ENCODE data around the gene TRIM41. TPM values are rescaled to one million over a fixed set of nuclear protein-coding genes. Genes with fewer than 3 reads are reported as not detected.

TRIM41 gene
- polyA plus RNA-seq, 1 donor from 2014 or later, result 32.1 TPM

DNA sequence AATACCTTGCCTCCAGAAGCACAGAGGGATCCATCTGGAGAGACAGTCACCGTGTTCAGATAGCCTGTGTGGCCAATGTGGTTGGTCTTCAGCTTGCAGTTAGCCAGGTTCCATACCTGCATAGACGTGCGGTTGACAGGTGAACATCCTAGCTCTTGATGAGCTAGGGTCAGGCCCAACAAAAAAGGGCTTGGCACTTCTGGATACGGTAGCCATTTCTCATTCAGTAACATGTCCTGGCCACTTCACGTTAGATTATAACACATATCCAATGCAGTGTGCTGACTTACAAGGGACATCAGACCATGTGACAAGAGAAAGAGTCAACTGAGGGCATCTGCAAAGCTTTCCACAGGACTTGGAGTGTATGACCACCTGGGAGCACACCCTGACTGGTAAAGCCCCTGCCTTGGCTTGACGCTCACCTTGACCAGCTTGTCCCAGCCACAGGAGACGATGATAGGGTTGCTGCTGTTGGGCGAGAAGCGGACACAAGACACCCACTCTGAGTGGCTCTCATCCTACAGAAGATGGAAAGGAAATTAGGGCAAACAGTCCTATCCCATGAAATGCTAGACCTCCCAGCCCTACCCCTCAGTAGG, 16.1 kb downstream of the TRIM41 start:
- Histone ChIP-seq H3K27me3 (ENCODE audit: insufficient read depth, low read depth, low read length) (no peaks in the 10 kb centered on the region), H3K79me2 (replicated peaks; ENCODE audit: insufficient read depth, low read length) (peaks cover 29% of the 10 kb centered on the region), H3K4me2 (ENCODE audit: low read length) (no peak overlapping the region), H4K20me1 (ENCODE audit: insufficient read depth) (no peaks in the 10 kb centered on the region), H3K36me3 (ENCODE audit: insufficient read depth, low read length) (peaks cover 15% of the 10 kb centered on the region), H3K9me3 (ENCODE audit: low read length) (no peaks in the 10 kb centered on the region), H3K27ac (ENCODE audit: low read length) (no peak overlapping the region), H3K9me2 (ENCODE audit: insufficient read depth, low read length) (no peaks in the 10 kb centered on the region), H3K4me3 (ENCODE audit: low read length) (no peak overlapping the region), H3F3A (ENCODE audit: insufficient read depth, low read length, poor library complexity, severe bottlenecking) (no peaks in the 10 kb centered on the region), H3K9ac (ENCODE audit: low read length) (no peak overlapping the region), H2AFZ (ENCODE audit: low read depth, low read length) (no peak overlapping the region)
- TF ChIP-seq MXI1 (conservative IDR thresholded peaks at IDR 0.05; ENCODE audit: poor library complexity, severe bottlenecking) (no peak), EZH2 (IDR thresholded peaks at IDR 0.05; ENCODE audit: borderline replicate concordance, insufficient read depth, low read length, poor library complexity, severe bottlenecking) (no peak), RAD21 (conservative IDR thresholded peaks at IDR 0.05) (no peak), POLR2AphosphoS5 (IDR thresholded peaks at IDR 0.05) (no peak), TAF1 (IDR thresholded peaks at IDR 0.05; ENCODE audit: low read depth) (no peak)
- TF ChIP-seq, protein P1, sequence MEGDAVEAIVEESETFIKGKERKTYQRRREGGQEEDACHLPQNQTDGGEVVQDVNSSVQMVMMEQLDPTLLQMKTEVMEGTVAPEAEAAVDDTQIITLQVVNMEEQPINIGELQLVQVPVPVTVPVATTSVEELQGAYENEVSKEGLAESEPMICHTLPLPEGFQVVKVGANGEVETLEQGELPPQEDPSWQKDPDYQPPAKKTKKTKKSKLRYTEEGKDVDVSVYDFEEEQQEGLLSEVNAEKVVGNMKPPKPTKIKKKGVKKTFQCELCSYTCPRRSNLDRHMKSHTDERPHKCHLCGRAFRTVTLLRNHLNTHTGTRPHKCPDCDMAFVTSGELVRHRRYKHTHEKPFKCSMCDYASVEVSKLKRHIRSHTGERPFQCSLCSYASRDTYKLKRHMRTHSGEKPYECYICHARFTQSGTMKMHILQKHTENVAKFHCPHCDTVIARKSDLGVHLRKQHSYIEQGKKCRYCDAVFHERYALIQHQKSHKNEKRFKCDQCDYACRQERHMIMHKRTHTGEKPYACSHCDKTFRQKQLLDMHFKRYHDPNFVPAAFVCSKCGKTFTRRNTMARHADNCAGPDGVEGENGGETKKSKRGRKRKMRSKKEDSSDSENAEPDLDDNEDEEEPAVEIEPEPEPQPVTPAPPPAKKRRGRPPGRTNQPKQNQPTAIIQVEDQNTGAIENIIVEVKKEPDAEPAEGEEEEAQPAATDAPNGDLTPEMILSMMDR (IDR thresholded peaks at IDR 0.05; ENCODE audit: poor library complexity, severe bottlenecking), result no peak

DNA sequence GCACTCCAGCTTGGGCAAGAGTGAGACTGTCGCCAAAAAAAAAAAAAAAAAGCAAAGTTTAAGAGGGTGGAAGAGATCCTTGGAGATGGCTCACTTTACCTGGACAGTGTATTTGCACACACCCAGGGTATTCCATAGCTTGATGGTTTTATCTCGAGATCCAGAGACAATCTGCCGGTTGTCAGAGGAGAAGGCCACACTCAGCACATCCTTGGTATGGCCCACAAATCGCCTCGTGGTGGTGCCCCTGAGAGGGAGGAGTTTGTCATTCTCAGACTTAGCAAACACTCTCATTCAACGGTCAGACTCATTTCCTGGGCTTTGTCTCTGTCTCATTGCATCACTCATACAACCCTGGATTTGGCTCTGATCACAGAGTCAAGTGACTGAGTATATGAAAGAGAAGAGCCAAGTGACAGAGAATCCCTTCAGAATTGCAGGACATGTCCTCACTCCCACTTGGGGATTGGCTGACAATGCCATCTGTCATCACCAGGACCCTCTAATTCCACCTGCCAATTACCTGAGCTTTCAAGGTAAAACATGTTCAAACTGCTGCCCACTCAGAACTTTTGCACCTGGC, 18.4 kb downstream of the TRIM41 start:
- Histone ChIP-seq H3K4me3 (ENCODE audit: low read length) (peak overlapping the region; percentile 96), H3K9me3 (ENCODE audit: low read length) (no peaks in the 10 kb centered on the region), H2AFZ (ENCODE audit: low read depth, low read length) (no peak overlapping the region), H3K79me2 (replicated peaks; ENCODE audit: insufficient read depth, low read length) (peaks cover 44% of the 10 kb centered on the region), H3K27ac (ENCODE audit: low read length) (no peak overlapping the region), H4K20me1 (ENCODE audit: insufficient read depth) (no peaks in the 10 kb centered on the region), H3F3A (ENCODE audit: insufficient read depth, low read length, poor library complexity, severe bottlenecking) (no peaks in the 10 kb centered on the region), H3K36me3 (ENCODE audit: insufficient read depth, low read length) (peaks cover 15% of the 10 kb centered on the region), H3K9ac (ENCODE audit: low read length) (no peak overlapping the region), H3K27me3 (ENCODE audit: insufficient read depth, low read depth, low read length) (no peaks in the 10 kb centered on the region), H3K4me2 (ENCODE audit: low read length) (peak overlapping the region; percentile 85), H3K9me2 (ENCODE audit: insufficient read depth, low read length) (no peaks in the 10 kb centered on the region)
- TF ChIP-seq MXI1 (conservative IDR thresholded peaks at IDR 0.05; ENCODE audit: poor library complexity, severe bottlenecking) (no peak), EZH2 (IDR thresholded peaks at IDR 0.05; ENCODE audit: borderline replicate concordance, insufficient read depth, low read length, poor library complexity, severe bottlenecking) (no peak)

DNA sequence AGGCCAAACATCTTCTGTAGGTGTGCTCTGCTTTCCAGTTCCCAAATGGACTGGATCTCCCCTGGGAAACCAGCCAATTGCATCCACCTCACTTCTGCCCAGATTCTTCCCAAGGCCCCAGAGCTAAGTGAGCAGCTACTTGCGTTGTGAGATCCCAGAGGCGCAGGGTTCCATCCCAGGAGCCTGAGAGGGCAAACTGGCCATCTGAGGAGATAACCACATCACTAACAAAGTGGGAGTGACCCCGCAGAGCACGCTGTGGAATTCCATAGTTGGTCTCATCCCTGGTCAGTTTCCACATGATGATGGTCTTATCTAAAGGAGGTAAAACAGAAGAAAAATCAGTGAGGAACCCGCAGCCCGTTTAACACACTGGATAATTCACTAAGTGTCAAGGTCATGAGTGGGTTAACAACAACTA, 19.0 kb downstream of the TRIM41 start:
- no peaks in the 10 kb centered on the region for H3K9me3 ChIP-seq (ENCODE audit: low read length)
- H3K9me2 ChIP-seq (ENCODE audit: insufficient read depth, low read length), result no peaks in the 10 kb centered on the region
- peak overlapping the region; percentile 85 for H3K4me2 ChIP-seq (ENCODE audit: low read length)
- no peak overlapping the region for H3K27ac ChIP-seq (ENCODE audit: low read length)
- no peaks in the 10 kb centered on the region for H3F3A ChIP-seq (ENCODE audit: insufficient read depth, low read length, poor library complexity, severe bottlenecking)
- peak overlapping the region; percentile 74 for H3K9ac ChIP-seq (ENCODE audit: low read length)
- H2AFZ ChIP-seq (ENCODE audit: low read depth, low read length), result no peak overlapping the region
- H4K20me1 ChIP-seq (ENCODE audit: insufficient read depth), result no peaks in the 10 kb centered on the region
- no peak for TF ChIP-seq MXI1 (conservative IDR thresholded peaks at IDR 0.05; ENCODE audit: poor library complexity, severe bottlenecking)
- TF ChIP-seq POLR2AphosphoS5 (IDR thresholded peaks at IDR 0.05), result no peak
- no peak for TF ChIP-seq EP300 (conservative IDR thresholded peaks at IDR 0.05; ENCODE audit: poor library complexity, severe bottlenecking)
- H3K27me3 ChIP-seq (ENCODE audit: insufficient read depth, low read depth, low read length), result no peaks in the 10 kb centered on the region
- peaks cover 50% of the 10 kb centered on the region for H3K79me2 ChIP-seq (replicated peaks; ENCODE audit: insufficient read depth, low read length)
- peaks cover 15% of the 10 kb centered on the region for H3K36me3 ChIP-seq (ENCODE audit: insufficient read depth, low read length)
- peak overlapping the region; percentile 96 for H3K4me3 ChIP-seq (ENCODE audit: low read length)

Data from neural cell (in vitro differentiated cells).